Erythroblast (primary cell): Measurements from ENCODE around the gene LRCH2.
A peak's percentile ranks its signal among the peaks of the same experiment; 100 is the strongest.
"Not testable (repeated sequence)": the region's sequence is repeated elsewhere in the genome, so short reads cannot be mapped to it uniquely, and the experiment has no call there.

ENCODE experiments used
- DNase-seq, 2 experiments: peaks; one replicate each; lab custom pipeline; 2025; lab: John Stamatoyannopoulos, UW
- GATA1 ChIP-seq: IDR thresholded peaks from 2 replicates; pipeline ENCODE4 v1.6.1; 2011; ENCODE audit warnings: low read depth, mild to moderate bottlenecking, control low read depth, low read length, moderate library complexity
- POLR2A ChIP-seq: IDR thresholded peaks from 2 replicates; pipeline ENCODE4 v1.6.1; 2011; ENCODE audit warnings: mild to moderate bottlenecking, low read length

Gene LRCH2

GRCh38 chrX:115234461-115234860 is 565 bp upstream of the LRCH2 start:
- TF ChIP-seq POLR2A (no peak), GATA1 (no peak)
- DNase-seq: no peak

DNA sequence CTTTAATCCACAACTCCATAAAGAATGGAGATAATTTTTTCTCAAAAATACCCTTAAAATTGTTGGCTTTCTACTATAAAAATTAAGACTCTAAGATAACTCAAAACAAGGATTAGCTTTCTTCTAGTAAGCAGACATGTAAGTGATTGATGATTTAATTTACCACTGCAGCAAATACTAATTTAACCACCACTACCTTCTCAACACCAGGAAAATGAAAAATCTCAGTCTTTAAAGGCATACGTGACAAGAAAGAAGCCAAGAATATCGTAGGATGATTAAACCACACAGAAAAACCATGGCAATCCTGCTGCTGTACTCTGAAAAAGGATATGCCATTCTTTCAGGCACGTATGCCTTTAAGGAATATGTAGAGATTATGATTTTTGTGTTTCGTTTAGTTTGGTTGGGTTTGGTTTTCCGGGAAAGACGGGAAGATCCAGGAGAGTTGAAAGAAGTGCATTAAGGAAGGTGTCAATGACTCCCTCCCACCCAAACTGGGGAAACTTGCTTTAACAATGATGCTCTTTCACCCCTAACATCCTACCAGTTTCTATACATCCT is 881 bp downstream of the LRCH2 start:
- no peak for TF ChIP-seq POLR2A
- no peak for TF ChIP-seq GATA1
- DNase-seq: no peak

GRCh38 chrX:115229337-115230003 is 4.4 kb downstream of the LRCH2 start:
- DNase-seq: no peak
- TF ChIP-seq POLR2A (no peak), GATA1 (no peak)

DNA sequence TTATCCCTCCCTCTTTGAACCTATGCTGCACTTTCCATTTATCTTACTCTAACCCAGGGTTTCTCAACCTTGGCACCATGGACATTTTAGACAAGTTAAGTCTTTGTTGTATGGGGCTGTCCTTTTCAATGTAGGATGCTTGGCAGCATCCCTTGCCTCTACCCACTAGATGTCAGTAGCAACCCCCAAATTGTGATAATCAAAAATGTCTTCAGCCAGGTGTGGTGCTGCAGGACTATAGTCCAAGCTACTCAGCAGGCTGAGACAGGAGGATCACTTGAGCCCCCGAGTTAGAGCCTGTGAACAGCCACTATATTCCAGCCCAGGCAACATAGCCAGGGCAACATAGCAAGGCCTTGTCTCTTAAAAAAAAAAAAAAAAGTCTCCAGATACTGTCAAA is 7.0 kb downstream of the LRCH2 start:
- TF ChIP-seq POLR2A: no peak
- TF ChIP-seq GATA1: no peak
- peak in 1 of 2 experiments; percentile 1 for DNase-seq

DNA sequence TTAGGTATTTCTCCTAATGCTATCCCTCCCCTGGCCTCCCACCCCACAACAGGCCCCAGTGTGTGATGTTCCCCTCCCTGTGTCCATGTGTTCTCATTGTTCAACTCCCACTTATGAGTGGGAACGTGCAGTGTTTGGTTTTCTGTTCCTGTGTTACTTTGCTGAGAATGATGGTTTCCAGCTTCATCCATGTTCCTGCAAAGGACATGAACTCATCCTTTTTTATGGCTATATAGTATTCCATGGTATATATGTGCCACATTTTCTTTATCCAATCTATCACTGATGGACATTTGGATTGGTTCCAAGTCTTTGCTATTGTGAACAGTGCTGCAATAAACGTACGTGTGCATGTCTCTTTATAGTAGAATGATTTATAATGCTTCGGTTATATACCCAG is 16.6 kb downstream of the LRCH2 start:
- DNase-seq: not testable (repeated sequence)

DNA sequence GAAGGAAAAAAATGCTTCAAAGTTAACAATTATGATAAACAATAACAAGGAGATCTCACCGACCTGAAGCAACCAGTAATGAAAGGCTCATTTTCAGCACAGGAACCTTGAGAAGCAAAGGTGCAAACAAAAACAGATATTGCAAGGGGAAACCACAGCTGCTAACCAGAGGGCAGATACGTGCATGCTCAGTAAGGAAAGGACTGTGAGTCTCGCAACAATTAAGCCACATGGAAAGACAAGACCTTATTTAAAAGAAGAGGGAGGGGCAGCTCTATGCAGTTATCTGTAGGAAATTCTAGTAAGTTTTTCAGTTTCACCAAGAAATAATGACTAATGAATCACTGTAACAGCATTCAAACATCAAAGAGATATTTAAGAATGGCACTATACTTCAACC is 19.3 kb downstream of the LRCH2 start:
- DNase-seq: no peak
- TF ChIP-seq POLR2A (no peak), GATA1 (no peak)

- no peak for DNase-seq
- TF ChIP-seq POLR2A: no peak
- TF ChIP-seq GATA1: no peak
Observed at GRCh38 chrX:115214151-115214550, 19.7 kb downstream of the LRCH2 start.

DNA sequence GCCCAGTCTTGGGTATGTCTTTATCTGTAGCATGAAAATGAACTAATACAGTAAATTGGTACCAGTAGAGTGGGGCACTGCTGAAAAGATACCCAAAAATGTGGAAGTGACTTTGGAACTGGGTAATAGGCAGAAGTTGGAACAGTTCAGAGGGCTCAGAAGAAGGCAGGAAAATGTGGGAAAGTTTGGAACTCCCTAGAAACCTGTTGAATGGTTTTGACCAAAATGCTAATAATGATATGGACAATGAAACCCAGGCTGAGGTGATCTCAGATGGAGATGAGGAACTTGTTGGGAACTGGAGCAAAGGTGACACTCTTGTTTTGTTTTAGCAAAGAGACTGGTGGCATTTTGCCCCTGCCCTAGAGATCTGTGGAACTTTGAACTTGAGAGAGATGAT is 24.3 kb downstream of the LRCH2 start:
- DNase-seq: not testable (repeated sequence)

GRCh38 chrX:115204040-115204439 is 29.9 kb downstream of the LRCH2 start:
- no peak for TF ChIP-seq GATA1
- DNase-seq: no peak

DNA sequence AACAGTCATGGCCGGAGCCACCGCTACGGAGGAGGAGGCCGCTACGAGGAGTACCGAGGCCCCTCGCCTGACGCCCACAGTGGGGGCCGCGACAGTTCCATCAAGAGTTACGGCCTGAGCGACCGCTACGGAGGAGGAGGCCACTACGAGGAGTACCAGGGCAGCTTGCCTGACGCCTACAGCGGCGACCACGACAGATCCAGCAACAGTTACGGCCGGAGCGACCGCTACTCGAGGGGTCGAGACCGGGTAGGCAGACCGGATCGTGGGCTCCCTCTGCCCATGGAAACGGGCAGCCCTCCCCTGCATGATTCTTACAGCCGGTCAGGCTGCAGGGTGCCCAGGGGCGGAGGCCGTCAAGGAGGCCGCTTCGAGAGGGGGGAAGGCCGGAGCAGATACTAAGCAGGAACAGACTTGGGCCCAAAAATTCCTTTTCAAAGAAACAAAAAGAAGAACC is 41.6 kb downstream of the LRCH2 start:
- TF ChIP-seq POLR2A: no peak
- TF ChIP-seq GATA1: no peak
- no peak for DNase-seq

- no peak for DNase-seq
- TF ChIP-seq POLR2A (no peak), GATA1 (no peak)
Observed at GRCh38 chrX:115191490-115192243, 42.2 kb downstream of the LRCH2 start.

- no peak for DNase-seq
- TF ChIP-seq GATA1 (no peak), POLR2A (no peak)
Observed at GRCh38 chrX:115190636-115191489, 43.0 kb downstream of the LRCH2 start.

DNA sequence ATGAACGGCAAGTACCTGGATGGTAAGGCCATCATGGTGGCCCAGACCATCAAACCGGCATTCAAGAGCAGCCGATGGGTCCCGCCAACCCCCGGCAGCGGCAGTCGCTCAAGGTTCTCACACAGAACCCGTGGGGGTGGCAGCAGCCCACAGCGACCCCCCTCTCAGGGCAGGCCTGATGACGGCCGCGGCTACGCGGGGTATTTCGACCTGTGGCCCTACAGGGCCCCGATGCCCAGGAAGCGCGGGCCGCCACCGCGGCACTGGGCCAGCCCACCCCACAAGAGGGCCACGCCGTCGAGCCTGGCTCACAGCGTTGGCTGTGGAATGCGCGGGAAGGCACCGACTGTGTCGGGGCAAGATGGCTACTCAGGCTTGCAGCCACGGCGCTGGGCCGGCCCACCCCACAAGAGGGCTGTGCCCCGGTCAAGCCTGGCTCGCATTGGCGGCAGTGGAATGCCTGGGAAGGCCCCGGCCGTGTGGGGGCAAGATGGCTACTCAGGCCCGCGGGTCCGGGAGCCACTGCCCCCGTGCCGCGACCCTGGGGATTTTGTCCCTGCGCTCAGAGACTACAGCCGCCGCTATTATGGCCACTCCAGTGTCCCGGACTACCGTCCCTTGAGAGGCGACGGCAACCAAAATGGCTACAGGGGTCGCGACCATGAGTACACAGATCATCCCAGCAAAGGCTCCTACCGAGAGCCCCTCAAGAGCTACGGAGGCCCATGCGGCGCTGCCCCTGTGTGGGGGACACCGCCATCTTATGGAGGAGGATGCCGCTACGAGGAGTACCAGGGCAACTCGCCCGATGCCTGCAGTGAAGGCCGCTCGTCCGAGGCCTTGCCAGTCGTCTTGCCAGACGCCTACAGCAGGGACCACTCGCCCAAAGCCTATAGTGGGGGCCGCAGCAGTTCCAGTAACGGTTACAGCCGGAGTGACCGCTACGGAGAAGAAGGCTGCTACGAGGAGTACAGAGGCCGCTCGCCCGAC is 44.0 kb downstream of the LRCH2 start:
- TF ChIP-seq GATA1 (no peak), POLR2A (no peak)
- DNase-seq: no peak
